Stromal cell of bone marrow (primary cell): ENCODE data around the gene PTBP2.

Experiments
- DNase-seq: peaks from one replicate; pipeline ENCODE4 v3.0.0-alpha.2; 2012; ENCODE audit warnings: low read depth

Gene PTBP2

GRCh38 chr1:96825231-96825630 lies 103.6 kb downstream of the PTBP2 start:
- DNase-seq: no peak

GRCh38 chr1:96825950-96826576 lies 104.5 kb downstream of the PTBP2 start:
- no peak for DNase-seq

DNA sequence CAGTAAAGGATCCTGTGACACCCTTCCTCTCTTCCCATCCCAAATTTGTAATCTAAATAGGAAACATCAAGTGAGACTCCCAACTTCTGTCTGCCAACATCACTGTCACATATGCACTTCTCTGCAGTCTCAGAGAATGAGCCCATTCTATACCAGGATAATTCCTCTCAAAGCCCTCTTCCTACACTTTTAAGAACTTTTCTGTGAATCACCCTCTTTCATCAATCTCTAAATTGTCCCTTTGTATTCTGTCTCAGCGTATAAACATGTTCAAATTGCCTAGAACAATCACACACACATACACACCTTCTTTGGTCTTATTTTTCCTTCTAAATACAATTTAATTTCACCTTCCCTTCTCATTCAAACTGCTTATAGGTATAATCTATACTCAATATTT lies 111.8 kb downstream of the PTBP2 start:
- DNase-seq: no peak

DNA sequence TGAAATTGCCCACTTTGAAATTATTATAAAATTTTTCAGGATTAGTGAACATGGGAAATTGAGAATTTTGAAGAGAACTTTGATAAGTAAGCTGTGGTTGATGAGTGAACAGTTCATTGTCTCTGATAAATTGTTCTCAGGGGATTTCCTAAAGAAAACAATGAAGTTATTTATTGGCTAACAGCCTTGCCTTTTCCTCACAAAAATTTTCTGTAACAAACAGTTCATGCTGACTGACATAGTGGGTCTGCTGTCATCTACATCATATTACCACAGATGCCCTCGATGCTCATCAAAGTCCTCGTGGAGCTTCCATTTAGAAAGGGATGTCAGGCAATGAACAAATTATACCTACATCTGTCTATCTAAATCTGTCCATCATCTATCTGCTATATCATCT lies 113.4 kb downstream of the PTBP2 start:
- DNase-seq: no peak

DNA sequence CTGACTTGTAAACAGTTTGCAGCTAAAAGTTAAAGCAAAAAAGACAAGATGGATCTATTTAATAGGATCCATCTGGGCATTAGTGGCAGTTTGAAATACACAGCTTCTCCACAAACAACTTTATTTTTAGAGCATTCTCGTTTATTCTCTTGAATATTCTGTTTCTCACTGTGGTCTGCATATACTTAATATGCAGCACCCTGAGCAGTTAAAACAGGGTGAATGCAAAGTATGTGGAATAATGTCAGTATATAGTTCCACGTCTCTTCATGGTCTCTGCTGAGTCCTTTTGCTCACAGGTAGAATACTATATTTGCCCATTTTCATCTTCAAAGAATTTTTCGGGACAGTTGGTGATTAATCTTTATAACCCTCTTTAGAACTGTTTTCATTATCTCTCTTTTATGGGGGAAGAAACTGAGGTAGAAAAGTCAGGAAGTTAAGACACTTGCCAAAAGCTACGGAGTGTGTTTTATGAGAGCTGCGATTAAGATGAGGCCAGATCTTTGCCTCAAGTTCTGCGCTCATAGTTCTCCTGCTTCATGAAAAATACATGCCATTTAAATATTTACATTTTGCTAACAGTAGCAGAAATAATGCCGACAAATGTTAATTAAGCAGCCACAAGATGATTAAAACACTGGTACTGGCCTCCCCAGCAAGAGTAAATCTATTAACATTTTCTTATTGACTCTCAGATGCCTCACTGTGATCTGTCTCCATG lies 115.6 kb downstream of the PTBP2 start:
- no peak for DNase-seq

- no peak for DNase-seq
These were observed 116.2 kb downstream of the PTBP2 start for GRCh38 chr1:96837781-96838216.

- peak; percentile 9 for DNase-seq
These were observed 118.8 kb downstream of the PTBP2 start for GRCh38 chr1:96840396-96840795.

- DNase-seq: no peak
These were observed 120.6 kb downstream of the PTBP2 start for GRCh38 chr1:96842215-96842614.

DNA sequence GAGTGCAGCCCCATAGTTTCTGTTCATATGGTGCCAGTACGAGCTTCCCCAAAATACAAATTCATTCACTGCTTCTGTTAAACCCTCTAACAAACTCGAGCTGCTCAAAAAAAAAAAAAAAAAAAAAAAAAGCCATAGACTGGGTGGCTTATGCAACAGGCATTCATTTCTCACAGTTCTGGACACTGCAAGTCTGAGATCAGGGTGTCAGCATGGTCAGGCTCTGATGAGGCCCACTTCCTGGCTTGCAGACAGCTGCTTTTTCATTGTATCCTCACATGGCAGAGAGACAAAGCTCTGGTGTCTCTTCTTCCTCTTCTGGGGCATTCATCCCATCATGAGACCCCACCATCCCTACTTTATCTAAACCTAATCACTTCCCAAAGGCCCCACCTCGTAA lies 121.6 kb downstream of the PTBP2 start:
- DNase-seq: peak; percentile 41

GRCh38 chr1:96843601-96844000 lies 122.0 kb downstream of the PTBP2 start:
- no peak for DNase-seq

DNA sequence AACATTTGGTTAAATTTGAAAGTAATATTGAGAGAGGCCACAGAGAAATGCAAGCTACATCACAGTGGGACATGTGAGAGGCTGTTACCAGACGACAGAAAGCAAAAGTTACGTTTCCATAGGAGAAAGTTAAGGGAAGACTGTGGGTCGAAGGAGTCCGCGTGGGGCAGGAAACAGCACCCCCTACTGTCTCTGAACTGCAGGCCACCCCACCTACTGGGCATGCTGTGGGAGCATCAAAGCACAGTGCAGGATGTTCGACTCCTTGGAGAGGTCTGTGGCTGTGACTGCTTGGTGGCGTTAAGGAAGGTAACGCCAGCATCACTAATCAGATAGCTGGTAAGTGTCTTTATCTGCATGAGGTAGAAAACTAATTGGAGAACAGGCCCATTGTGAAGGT lies 123.9 kb downstream of the PTBP2 start:
- no peak for DNase-seq

DNA sequence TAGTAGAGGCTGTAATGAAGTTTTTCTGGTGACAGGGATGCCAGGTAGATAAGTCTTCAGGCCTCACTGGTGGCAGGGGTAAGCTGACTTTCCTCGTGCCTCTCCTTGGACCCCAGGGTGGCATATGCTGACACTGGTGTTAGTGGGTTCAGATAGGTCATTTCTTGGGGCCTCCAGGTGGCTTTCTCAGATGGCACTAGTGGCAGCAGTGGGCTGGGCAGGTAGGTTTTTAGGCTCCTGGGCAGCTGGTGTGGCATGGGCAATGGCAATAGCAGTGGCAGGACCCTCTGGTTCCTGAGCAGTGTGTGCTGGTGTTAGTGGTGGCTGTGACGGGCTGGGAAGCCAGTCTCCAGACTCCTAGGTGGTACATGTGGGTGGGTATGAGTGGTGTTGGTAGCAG lies 140.3 kb downstream of the PTBP2 start:
- no peak for DNase-seq

GRCh38 chr1:96863449-96863848 lies 141.9 kb downstream of the PTBP2 start:
- no peak for DNase-seq
